ENCODE data around the gene TIMM44.
"Not testable (repeated sequence)": the region's sequence is repeated elsewhere in the genome, so short reads cannot be mapped to it uniquely, and the experiment has no call there.

Gene TIMM44

DNA sequence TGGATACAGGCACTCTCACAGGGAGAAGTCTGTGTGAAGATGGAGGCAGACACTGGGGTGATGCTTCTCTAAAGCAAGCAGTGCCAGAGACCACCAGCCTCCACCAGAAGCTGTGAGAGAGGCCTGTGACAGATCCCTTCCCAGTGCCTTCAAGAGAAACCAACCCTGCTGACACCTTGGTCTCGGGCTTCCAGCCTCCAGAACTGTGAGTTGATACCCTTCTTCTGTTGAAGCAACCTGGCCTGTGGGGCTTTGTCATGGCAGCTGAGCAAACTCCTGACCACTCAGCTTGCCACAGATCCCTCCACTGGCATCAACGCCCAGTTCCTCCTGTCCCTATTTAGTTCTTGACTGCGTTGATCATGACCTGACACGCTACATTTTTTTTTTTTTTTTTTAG lies 33.0 kb upstream of the TIMM44 start:
- no peak for DNase-seq (ENCODE audit: low spot score)

DNA sequence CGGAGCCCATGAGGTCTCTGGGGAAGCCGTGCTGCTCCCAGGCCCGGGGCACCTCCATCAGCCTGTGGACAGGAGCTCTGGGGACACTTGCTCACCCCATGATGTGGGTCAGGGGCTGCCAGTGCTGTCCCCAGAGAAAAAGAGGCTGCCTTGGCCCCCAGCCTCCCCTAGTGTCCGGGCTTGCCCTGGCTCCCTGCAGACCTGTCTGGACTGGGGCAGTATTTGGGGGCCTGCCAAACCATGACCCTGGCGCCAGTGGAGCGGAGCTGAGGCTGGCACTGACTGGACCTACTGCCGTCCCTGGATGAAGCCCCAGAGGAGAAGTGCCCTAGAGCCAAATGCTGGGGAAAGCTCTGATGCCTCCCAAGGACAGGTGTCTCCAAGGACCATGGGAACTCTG lies 31.6 kb upstream of the TIMM44 start:
- no peak for DNase-seq (ENCODE audit: low spot score)

GRCh38 chr19:7973883-7974282 lies 30.4 kb upstream of the TIMM44 start:
- DNase-seq (ENCODE audit: low spot score), result no peak

- DNase-seq (ENCODE audit: low spot score), result no peak
Observed at GRCh38 chr19:7971553-7972520, 28.4 kb upstream of the TIMM44 start.

- DNase-seq (ENCODE audit: low spot score), result no peak
Observed at GRCh38 chr19:7970716-7971448, 27.4 kb upstream of the TIMM44 start.

DNA sequence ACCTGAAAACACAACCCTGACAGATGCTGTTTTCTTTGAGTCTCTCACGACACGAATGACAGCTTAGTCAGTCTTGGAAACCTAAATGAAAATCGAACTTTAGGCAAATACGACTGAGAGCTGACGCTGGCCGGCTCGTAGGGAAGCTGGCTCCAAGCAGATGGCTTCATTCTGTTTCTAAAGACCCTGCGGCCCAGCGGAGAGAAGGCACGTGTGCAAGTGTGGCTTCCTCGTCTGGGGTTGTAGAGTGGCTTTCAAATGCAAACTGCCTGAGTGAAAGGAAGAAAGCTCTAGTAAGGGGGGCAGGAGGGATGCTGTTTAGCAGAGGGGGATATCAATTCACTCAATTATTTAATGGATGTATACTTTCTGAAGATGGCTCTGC lies 26.1 kb upstream of the TIMM44 start:
- DNase-seq (ENCODE audit: low spot score), result no peak

GRCh38 chr19:7968796-7969554 lies 25.5 kb upstream of the TIMM44 start:
- DNase-seq (ENCODE audit: low spot score), result no peak

DNA sequence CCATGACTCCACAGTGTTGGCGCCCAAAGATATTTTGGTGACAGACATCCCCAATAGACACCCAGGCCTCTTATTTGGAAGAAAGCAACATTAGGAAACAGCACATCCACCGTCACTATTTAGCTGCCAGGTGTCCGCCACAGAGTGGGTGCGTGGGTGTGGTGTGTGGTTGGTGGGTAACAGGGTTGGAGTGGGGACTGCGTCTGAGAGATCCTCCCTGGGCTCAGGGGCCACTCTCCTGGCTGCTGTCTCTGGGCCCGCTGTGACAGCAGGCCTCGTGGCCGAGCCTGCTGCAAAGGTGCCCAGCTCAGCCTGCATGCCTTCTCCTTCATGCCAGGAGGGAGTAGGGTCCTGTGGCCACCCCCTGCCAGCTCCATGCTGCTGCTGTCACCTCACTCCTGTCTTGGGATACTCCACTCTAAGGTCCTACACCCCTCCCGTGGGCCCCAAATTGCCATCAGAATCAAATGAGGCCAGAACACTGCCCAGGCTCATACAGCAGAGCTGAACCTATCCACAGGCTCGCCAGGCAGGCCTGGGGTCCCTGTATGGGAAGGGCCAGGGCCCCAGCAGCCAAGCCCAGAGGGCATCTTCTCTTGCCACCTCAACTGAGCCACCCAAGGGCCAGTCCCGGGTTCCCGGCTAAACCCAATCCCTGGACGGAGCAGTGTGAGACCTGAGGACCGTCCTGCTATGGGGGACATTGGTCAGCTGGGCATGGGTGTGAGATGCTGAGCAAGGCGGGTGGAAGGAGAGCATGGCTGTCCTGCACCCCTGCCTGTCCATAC lies 24.7 kb upstream of the TIMM44 start:
- DNase-seq (ENCODE audit: low spot score), result no peak

- no peak for DNase-seq (ENCODE audit: low spot score)
Observed at GRCh38 chr19:7965921-7966665, 22.6 kb upstream of the TIMM44 start.

DNA sequence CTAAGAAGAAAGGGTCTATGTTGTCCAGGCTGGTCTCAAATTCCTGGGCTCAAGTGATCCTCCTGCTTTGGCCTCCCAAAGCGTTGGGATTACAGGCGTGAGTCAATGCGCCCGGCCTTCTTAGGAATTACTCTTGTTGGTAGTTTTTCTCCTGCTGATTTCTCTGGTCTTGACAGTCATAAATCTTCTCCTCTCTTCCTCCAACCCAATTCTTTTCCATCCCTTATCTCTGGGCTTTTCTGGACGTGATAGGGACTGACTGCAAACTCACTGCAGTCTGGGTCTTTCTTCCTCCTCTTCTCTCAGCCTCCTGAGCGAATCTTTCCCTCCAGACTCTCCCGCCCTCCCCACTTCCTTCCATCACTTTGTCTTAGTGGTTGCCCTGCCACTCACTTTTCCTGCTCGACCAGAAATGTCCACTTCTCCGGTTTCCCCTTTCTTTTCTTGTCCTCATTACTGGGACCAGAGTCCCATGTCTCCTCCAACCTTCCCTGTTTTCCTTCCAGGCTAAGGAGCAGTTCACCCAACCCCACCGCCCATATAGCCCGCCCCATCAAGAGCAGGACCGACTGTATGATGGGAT lies 21.9 kb upstream of the TIMM44 start:
- DNase-seq (ENCODE audit: low spot score), result no peak

DNA sequence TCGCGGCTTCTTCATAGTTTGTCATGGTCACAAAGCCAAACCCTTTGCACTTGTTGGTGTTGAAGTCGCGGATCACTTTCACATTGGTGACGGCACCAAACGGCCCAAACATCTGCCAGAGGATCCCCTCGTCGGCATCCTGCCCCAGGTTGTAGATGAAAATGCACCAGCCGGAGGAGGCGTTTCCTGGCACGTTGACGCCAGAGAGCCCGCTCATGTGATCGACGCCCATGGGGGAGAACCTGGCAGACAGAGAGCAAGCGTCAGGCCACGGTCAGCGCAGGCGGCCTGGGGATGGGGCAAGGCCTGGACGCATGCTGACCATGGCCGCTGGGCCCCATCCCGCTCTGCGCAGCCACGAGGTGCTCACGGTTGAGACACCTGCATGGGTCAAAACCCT lies 20.1 kb upstream of the TIMM44 start:
- DNase-seq (ENCODE audit: low spot score), result no peak

DNA sequence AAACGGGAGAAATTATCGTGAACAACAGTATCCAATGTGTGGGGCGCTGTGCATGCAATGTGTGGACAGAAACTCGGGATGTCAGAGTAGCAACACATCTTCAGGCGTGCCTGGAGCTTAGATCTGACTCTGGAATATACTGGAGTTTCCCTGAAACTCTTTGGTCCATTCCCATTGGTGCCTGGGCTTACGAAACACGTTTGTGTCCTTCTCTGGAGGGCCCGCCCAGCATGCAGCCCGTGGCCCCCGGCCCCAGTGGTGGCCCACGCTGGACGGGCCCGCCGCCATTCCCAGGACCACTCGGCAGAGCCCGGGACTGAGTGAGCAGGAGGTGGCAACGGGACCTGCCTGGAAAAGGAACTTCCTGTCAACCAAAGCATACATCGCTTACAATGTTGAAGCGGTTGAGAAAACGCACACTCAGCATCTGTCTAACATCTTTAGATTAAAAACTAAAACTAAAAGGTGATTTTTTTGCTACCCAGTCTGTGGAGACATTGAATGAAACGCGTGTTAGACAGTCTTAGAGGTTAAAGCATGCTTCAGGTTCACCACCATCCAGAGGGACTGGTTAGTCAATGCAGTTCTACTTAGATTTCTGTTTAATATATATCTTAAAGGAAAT lies 19.3 kb upstream of the TIMM44 start:
- no peak for DNase-seq (ENCODE audit: low spot score)

DNA sequence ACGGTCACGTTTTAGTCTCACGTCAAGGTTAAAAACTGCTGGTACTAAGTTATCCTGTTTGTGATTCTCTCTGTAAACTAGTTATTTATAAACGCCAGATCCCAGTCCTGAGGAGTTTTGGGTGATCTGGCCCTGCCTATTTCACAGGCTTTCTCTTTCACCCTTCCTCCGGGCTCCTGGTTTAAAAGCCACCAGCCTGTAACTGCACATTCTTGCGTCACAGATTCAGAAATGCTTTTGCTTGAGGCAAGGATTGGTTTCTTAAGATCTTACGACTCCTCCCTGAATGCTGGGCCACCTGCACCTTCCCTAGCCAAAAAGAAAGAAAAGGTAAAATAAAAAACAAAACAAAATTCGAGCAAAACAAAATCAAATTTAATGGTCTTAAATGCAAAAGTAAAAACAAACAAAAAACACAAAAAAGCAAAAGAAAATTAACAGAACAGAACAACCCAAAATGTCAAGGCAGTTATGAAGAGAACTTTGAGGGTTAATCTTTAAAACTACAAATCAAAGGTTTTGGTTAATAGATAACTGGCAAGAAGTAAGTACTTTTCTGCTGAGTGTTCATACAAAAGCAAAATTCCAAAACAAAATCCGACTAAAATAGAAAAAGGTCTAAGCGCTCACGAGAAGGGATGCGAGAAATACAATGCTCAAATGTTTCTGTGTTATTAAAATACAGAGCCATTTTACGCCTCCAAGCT lies 18.6 kb upstream of the TIMM44 start:
- DNase-seq (ENCODE audit: low spot score), result no peak

DNA sequence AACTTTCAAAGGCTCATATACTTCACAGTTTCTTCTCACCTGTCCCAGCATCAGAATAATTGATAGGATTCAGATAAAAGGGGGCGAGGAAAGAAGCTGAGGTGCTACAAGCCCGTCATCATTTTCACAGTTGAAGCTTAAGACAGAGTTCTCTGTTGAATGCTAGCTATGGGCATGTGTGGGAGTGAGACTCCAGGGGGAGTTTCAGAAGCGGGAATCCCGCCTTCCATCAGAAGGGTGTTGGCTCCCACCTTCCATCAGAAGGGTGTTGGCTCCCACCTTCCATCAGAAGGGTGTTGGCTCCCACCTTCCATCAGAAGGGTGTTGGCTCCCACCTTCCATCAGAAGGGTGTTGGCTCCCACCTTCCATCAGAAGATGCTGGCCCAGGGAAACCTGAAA lies 17.6 kb upstream of the TIMM44 start:
- DNase-seq (ENCODE audit: low spot score), result not testable (repeated sequence)

- no peak for DNase-seq (ENCODE audit: low spot score)
Observed at GRCh38 chr19:7959211-7959610, 15.7 kb upstream of the TIMM44 start.

DNA sequence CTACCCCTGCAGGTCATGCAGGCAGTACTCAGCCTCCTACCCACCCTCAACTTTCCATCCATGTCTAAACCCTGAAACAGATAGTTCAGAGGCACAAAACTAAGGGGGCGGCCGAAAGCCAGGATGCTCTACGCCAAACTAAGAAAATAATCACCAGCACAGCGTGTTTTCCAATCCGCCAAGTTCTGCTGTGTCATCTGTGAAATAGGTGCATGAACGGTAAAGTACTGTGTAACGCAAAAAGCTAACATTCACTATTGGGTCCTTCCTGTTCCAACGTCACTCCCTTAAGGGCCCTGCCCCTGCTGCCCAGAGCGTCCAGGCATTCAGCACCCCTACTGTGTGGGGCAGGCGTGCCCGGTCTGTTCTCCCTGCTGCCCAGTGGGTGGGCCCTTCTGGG lies 12.2 kb upstream of the TIMM44 start:
- DNase-seq (ENCODE audit: low spot score), result no peak

DNA sequence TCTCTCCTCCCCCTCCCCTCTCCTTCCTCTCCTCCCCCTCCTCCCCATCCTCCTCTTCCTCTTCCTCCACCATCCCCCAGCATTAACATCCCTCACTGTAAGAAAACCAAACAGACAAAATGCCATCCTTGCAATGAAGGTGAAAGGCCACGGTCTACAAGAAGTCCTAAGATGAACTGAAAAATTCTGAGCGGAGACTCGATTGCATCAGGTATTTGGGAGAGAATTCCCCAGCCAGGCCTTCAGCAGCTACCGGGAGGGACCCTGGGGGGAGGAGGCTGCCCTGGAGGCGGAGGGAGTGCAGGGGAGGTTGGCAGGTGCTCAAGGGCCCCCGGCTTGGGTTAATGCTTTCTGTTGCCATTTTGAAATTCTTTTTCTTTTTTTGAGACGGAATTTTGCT lies 10.1 kb upstream of the TIMM44 start:
- DNase-seq (ENCODE audit: low spot score), result no peak

GRCh38 chr19:7953060-7953459 lies 9.6 kb upstream of the TIMM44 start:
- DNase-seq (ENCODE audit: low spot score), result no peak

DNA sequence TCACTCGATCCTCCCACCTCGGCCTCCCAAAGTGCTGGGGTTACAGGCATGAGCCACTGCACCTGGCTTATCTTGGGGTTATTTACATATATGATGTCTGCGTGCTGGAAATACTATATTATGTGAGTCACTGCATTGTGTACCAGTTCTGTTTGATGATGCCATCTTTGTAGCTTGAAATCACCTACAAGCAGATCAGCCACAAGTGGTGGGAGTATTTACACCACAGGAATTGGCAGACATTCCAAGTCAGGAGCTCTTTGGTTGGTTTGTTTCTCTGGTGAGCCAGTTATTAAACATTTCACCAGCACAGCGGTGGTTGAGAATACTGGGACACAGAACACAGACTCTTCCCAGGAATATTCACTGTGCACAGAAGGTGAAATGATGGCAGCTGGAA lies 4.5 kb upstream of the TIMM44 start:
- no peak for DNase-seq (ENCODE audit: low spot score)

Data from LoVo (cell line).